ENCODE results near the gene IZUMO2.

IZUMO2 gene

GRCh38 chr19:50205681-50206138 is 42.6 kb upstream of the IZUMO2 start:
- no peak for DNase-seq
- intact Hi-C loops (cut with DNase I; ENCODE audit: low total_unique reads), result no loop called here
- H3K4me3 ChIP-seq, result no peak overlapping the region

DNA sequence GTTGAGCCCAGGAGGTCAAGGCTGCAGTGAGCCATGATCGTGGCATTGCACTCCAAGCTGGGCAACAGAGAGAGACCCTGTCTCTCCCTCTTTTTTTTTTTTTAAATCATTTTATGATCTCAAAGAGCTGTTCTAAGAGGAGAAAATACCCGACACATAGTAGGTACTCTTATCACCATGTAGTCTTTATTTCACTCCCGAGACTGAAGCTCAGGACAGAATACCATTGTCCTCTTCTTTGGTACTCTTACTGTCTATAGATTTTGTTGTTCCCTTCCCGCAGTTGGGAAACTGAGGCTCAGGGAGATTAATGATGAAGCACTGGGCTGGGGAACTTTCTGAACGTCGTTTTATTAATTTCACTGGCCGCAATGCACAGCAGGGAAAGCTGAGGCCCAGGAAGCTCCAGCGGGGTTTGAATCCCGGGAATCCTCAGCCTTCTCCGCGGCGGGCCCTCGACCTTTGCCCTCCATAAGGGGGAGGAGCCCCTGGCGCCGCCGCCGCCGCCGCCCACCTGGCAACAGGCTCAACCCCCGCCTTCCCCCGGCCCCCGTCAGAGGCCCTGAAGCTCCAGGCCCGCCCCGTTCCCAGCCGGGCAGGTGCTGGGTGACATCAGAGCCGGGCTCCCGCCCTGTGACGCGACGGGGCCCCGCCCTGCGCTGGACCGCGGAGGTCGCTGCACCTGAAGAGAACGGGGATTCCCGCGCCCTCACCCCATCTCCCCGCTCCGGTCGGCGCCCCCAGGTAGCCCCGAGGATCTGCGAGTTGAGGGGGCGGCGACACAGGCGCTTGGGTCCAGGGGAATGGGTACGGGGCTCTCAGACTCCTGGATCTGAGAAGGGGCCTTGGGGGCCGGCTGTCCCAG is 42.0 kb upstream of the IZUMO2 start:
- Histone ChIP-seq H3K36me3 (no peaks in the 10 kb centered on the region), H3K4me1 (peaks cover 0 to 19% (median 9%) of the 10 kb centered on the region in 4 donors), H3K27me3 (peaks cover 0 to 51% of the 10 kb centered on the region in 2 donors), H3K4me3 (no peak overlapping the region), H3K27ac (no peak overlapping the region), H3K9me3 (no peaks in the 10 kb centered on the region)
- TF ChIP-seq, protein P1, sequence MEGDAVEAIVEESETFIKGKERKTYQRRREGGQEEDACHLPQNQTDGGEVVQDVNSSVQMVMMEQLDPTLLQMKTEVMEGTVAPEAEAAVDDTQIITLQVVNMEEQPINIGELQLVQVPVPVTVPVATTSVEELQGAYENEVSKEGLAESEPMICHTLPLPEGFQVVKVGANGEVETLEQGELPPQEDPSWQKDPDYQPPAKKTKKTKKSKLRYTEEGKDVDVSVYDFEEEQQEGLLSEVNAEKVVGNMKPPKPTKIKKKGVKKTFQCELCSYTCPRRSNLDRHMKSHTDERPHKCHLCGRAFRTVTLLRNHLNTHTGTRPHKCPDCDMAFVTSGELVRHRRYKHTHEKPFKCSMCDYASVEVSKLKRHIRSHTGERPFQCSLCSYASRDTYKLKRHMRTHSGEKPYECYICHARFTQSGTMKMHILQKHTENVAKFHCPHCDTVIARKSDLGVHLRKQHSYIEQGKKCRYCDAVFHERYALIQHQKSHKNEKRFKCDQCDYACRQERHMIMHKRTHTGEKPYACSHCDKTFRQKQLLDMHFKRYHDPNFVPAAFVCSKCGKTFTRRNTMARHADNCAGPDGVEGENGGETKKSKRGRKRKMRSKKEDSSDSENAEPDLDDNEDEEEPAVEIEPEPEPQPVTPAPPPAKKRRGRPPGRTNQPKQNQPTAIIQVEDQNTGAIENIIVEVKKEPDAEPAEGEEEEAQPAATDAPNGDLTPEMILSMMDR (IDR thresholded peaks at IDR 0.05), result no peak
- intact Hi-C loops (cut with DNase I; ENCODE audit: low total_unique reads), result no loop called here
- DNase-seq, result no peak

More at GRCh38 chr19:50205681-50206138, 42.6 kb upstream of the IZUMO2 start:
- Histone ChIP-seq H3K4me1 (peaks cover 0 to 19% (median 9%) of the 10 kb centered on the region in 4 donors), H3K9me3 (no peaks in the 10 kb centered on the region), H3K27me3 (peaks cover 0 to 51% of the 10 kb centered on the region in 2 donors), H3K36me3 (peaks cover 0 to under 1% (median 0%) of the 10 kb centered on the region in 3 donors), H3K27ac (no peak overlapping the region)
- TF ChIP-seq, protein P1 (IDR thresholded peaks at IDR 0.05), result no peak

GRCh38 chr19:50204081-50204428 is 41.0 kb upstream of the IZUMO2 start:
- TF ChIP-seq, protein P1 (IDR thresholded peaks at IDR 0.05), result no peak
- intact Hi-C loops (cut with DNase I; ENCODE audit: low total_unique reads), result no loop called here
- no peak for DNase-seq
- peak overlapping the region in 1 of 2 donors; percentile 52 for H3K4me3 ChIP-seq
- no peak overlapping the region for H3K27ac ChIP-seq
- H3K4me1 ChIP-seq, result peaks cover 0 to 26% (median 13%) of the 10 kb centered on the region in 4 donors
- H3K27me3 ChIP-seq, result peaks cover 0 to 51% of the 10 kb centered on the region in 2 donors
- no peaks in the 10 kb centered on the region for H3K36me3 ChIP-seq
- no peaks in the 10 kb centered on the region for H3K9me3 ChIP-seq

DNA sequence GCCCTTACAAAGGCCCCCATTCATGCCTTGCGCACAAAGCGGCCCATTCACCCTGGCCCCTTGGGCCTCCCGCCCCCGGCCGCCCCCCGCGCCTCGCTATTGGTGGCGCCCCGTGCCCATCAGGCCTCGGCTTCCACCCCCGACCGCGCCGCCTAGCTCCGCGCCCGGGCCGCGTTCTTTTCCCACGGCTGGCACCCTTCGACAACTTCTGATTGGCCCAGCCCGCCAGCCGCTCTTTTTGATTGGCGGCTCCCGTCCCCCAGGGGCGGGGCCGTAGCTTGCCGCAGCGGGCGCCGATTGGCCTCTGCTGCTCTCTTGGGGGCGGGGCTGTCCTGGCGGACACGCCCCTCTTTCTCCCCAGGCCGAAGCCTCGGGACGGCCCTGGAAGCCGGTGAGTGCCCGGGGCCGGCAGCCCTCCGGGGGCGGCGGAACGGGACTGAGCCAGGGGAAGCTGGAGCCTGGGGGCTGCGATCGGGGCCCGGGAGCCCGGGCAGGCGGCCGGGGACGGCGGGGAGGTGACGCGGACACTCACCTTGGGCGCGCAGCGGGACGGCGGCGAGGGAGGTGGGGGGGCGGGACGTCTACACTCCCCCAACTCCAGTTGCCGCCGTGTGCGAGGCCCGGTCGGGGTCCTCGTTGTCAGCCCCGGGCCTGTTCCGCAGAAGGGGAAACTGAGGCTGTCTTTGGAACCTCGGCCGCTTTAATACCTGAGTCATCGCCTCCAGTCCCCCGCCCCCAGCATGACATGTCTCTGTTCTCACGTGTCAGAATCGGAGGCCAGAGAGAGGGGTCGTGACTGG is 40.4 kb upstream of the IZUMO2 start, which contains the start of gene MYH14:
Gene MYH14 (plus strand): TSS at position 342 of the 800 bp plus-strand sequence. CDS start 6,744 bp downstream, outside the sequence.
- Histone ChIP-seq H3K9me3 (no peaks in the 10 kb centered on the region), H3K27me3 (peaks cover 0 to 51% of the 10 kb centered on the region in 2 donors), H3K36me3 (no peaks in the 10 kb centered on the region), H3K27ac (no peak within 1 kb of the TSS), H3K4me3 (peak within 1 kb of the TSS; percentile 3 to 52), H3K4me1 (peaks cover 0 to 32% (median 19%) of the 10 kb centered on the region in 4 donors)
- DNase-seq, result peak in 1 of 2 donors; percentile 27
- intact Hi-C loops (cut with DNase I; ENCODE audit: low total_unique reads), result no loop called here
- TF ChIP-seq, protein P1 (IDR thresholded peaks at IDR 0.05), result no peak

- intact Hi-C loops (cut with DNase I; ENCODE audit: low total_unique reads), result no loop called here
- H3K36me3 ChIP-seq, result no peaks in the 10 kb centered on the region
- TF ChIP-seq, protein P1 (IDR thresholded peaks at IDR 0.05), result no peak
- H3K27me3 ChIP-seq, result peaks cover 0 to 51% of the 10 kb centered on the region in 2 donors
- DNase-seq, result no peak
- peaks cover 0 to 34% (median 20%) of the 10 kb centered on the region in 4 donors for H3K4me1 ChIP-seq
- H3K9me3 ChIP-seq, result no peaks in the 10 kb centered on the region
- peak overlapping the region in 1 of 2 donors; percentile 52 for H3K4me3 ChIP-seq
- H3K27ac ChIP-seq, result no peak overlapping the region
Observed at GRCh38 chr19:50202962-50203280, 39.8 kb upstream of the IZUMO2 start.
